Left ventricle myocardium inferior (tissue), 1 donor: ENCODE results near the gene ADGRE3. TPM values are rescaled to one million over a fixed set of nuclear protein-coding genes. Genes with fewer than 3 reads are reported as not detected.

Experiments
- DNase-seq: peaks from one replicate; pipeline ENCODE4 v3.0.0-alpha.2; 2020
- H3K27ac ChIP-seq: fragments of 200-600 bp; replicated peaks from 2 replicates; pipeline ENCODE4 v1.8.0; 2021
- H3K27me3 ChIP-seq: fragments of 200-600 bp; 2 replicates; pipeline ENCODE4 v1.8.0; 2021; ENCODE audit warnings: low read depth
- H3K36me3 ChIP-seq: fragments of 200-600 bp; 2 replicates; pipeline ENCODE4 v1.8.0; 2021
- H3K4me1 ChIP-seq: fragments of 200-600 bp; 2 replicates; pipeline ENCODE4 v1.8.0; 2021
- H3K4me3 ChIP-seq: fragments of 200-600 bp; 2 replicates; pipeline ENCODE4 v1.8.0; 2021; ENCODE audit warnings: mild to moderate bottlenecking, moderate library complexity
- H3K9me3 ChIP-seq: fragments of 200-600 bp; replicated peaks from 2 replicates; pipeline ENCODE4 v1.8.0; 2021
- CTCF ChIP-seq: fragments of 200-600 bp; IDR thresholded peaks from 2 replicates; pipeline ENCODE4 v1.8.0; 2021; ENCODE audit warnings: antibody characterized with exemption, mild to moderate bottlenecking, borderline replicate concordance
- intact Hi-C: fragments of 100-400 bp; cut with micrococcal nuclease; formaldehyde crosslinking; loops from one replicate; pipeline ENCODE4 v1.11.0; 2022
- total RNA-seq: library from RNA; stranded (reverse); fragmentation: NEBNext Ultra II Directional; extraction: Animal tissue kit (Norgen Biotek cat#: 25700); gene quantifications from one replicate; pipeline ENCODE4 v1.2.1, GENCODE V29; 2021
- donor health status: DM: no; HTN: yes; CAD: no; lungs with severe emphysema.

The ADGRE3 gene
- total RNA-seq, 1 donor from 2014 or later = not detected

DNA sequence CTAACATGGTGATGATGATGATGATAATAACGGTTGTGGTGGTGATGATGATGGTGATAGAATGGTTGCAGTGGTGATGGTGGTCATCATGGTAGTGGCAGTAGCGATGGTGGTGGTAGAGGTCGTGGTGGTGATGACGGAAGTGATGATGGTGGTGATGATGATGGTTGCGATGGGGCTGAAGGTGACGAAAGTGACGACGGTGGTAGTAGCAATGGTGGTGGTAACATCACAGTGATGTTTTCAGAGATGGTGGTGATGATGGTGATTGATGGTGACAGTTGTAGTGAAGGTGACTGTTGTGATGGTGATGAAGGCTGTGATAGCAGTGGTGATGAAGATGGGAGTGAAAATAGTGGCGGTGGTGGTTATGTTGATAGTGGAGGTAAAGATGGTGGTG, 3.6 kb upstream of the ADGRE3 start:
- Histone ChIP-seq H3K9me3 (no peaks in the 10 kb centered on the region), H3K36me3 (no peaks in the 10 kb centered on the region), H3K27me3 (peaks cover 54% of the 10 kb centered on the region), H3K27ac (no peak overlapping the region), H3K4me1 (no peaks in the 10 kb centered on the region), H3K4me3 (no peak overlapping the region)
- no peak for TF ChIP-seq CTCF
- DNase-seq = no peak
- intact Hi-C loops = no loop called here

- Histone ChIP-seq H3K27ac (no peak overlapping the region), H3K4me1 (no peaks in the 10 kb centered on the region), H3K4me3 (no peak overlapping the region), H3K9me3 (no peaks in the 10 kb centered on the region), H3K36me3 (no peaks in the 10 kb centered on the region), H3K27me3 (peaks cover 54% of the 10 kb centered on the region)
- intact Hi-C loops = no loop called here
- no peak for DNase-seq
- TF ChIP-seq CTCF = no peak
These were observed 2.8 kb upstream of the ADGRE3 start for GRCh38 chr19:14677464-14677863.

DNA sequence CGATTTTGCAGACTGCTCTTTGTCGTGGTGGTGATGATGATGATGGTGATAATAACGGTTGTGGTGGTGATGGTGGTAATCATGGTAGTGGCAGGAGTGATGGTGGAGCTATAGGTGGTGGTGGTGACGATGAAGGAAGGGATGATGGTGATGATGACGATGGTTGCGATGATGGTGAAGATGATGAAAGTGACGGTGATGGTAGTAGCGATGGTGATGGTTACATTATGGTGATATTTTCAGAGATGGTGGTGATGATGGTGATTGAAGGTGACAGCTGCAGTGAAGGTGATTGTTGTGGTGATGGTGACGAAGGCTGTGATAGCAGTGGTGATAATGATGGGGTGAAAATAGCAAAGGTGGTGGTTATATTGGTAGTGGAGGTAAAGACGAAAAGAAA, 2.1 kb upstream of the ADGRE3 start:
- TF ChIP-seq CTCF = no peak
- DNase-seq = no peak
- no peak overlapping the region for H3K4me3 ChIP-seq
- peaks cover 58% of the 10 kb centered on the region for H3K27me3 ChIP-seq
- no peak overlapping the region for H3K27ac ChIP-seq
- H3K36me3 ChIP-seq = no peaks in the 10 kb centered on the region
- intact Hi-C loops = no loop called here
- no peaks in the 10 kb centered on the region for H3K9me3 ChIP-seq
- H3K4me1 ChIP-seq = no peaks in the 10 kb centered on the region

- Histone ChIP-seq H3K27me3 (peaks cover 81% of the 10 kb centered on the region), H3K9me3 (peaks cover 12% of the 10 kb centered on the region), H3K27ac (no peak overlapping the region), H3K4me1 (no peaks in the 10 kb centered on the region), H3K4me3 (no peak overlapping the region), H3K36me3 (no peaks in the 10 kb centered on the region)
- TF ChIP-seq CTCF = no peak
- DNase-seq = no peak
- intact Hi-C loops = no loop called here
These were observed 1.6 kb downstream of the ADGRE3 start for GRCh38 chr19:14673088-14673487.

DNA sequence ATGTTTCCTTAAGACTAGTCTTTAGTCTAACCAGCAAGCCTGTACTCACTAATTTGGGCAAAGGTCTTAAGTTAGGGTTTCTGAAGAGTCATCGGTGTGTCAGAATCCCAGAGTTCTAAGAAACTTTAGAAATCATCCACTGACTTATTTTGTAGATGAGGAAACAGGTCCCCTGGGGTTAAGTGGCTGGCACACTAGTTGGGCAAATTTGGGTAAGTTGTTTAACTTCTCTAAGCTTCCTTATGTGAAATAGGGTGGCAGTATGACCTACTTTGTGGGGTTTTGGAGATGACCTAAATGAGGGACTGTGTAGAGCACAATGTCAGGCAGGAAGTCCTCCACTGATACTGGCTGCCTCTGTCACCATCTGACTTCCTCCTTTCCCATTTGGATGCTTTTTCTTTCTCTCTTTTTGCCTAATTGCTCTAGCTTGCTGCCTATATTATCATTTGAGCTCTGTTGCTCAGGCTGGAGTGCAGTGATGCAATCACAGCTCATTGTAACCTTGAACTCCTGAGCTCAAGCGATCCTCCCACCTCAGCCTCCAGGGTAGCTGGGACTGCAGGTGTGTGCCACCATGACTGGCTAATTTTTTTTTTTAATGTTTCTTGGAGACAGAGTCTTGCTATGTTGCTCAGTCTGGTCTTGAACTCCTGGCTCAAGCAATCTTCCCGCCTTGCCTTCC, 2.3 kb downstream of the ADGRE3 start:
- Histone ChIP-seq H3K36me3 (no peaks in the 10 kb centered on the region), H3K4me1 (no peaks in the 10 kb centered on the region), H3K9me3 (peaks cover 12% of the 10 kb centered on the region), H3K27ac (no peak overlapping the region), H3K27me3 (peaks cover 81% of the 10 kb centered on the region), H3K4me3 (no peak overlapping the region)
- intact Hi-C loops = no loop called here
- TF ChIP-seq CTCF = no peak
- DNase-seq = no peak
